ENCODE results near the gene CFAP43.

GRCh38 chr10:104146882-104147281, 85.3 kb downstream of the CFAP43 start:
- no peak for TF ChIP-seq GATA2 (IDR thresholded peaks at IDR 0.05; ENCODE audit: low read depth, low read length)
- no peak for TF ChIP-seq GATA3 (IDR thresholded peaks at IDR 0.05; ENCODE audit: low read depth, low read length)
